Liver (tissue), 3 donors: ENCODE measurements around the gene SEMA5A.

Experiments
- ATF3 ChIP-seq: IDR thresholded peaks from 2 replicates; pipeline ENCODE4 v1.6.1; 2016; ENCODE audit warnings: antibody characterized with exemption
- CTCF ChIP-seq: fragments of 150-350 bp; IDR thresholded peaks from 2 replicates; pipeline ENCODE4 v1.5.1; 2017; ENCODE audit warnings: improper control_type of control experiment, low read depth, low read length; ENCODE audit not compliant: missing input control
- EGR1 ChIP-seq, 2 donors: IDR thresholded peaks; 2 replicates each; pipeline ENCODE4 v1.6.1; 2016 to 2018; ENCODE audit warnings: antibody characterized with exemption in 2 of 2, low read depth in 2 of 2
- GABPA ChIP-seq, 2 donors: IDR thresholded peaks in 1 of 2; conservative IDR thresholded peaks in 1 of 2; 2 replicates each; pipeline ENCODE4 v1.6.1; 2016; ENCODE audit warnings: antibody characterized with exemption in 2 of 2, mild to moderate bottlenecking in 1 of 2, moderate library complexity in 1 of 2
- HNF4G ChIP-seq: IDR thresholded peaks from 2 replicates; pipeline ENCODE4 v1.6.1; 2016; ENCODE audit warnings: antibody characterized with exemption
- JUND ChIP-seq, 2 donors: IDR thresholded peaks; 2 replicates each; pipeline ENCODE4 v1.6.1; 2016; ENCODE audit warnings: antibody characterized with exemption in 2 of 2
- MAX ChIP-seq: IDR thresholded peaks from 2 replicates; pipeline ENCODE4 v1.6.1; 2016; ENCODE audit warnings: antibody characterized with exemption
- NR2F2 ChIP-seq: IDR thresholded peaks from 2 replicates; pipeline ENCODE4 v1.6.1; 2016; ENCODE audit warnings: antibody characterized with exemption
- RAD21 ChIP-seq, 2 donors: IDR thresholded peaks; 2 replicates each; pipeline ENCODE4 v1.6.1; 2016; ENCODE audit warnings: antibody characterized with exemption in 2 of 2, mild to moderate bottlenecking in 2 of 2
- REST ChIP-seq: IDR thresholded peaks from 2 replicates; pipeline ENCODE4 v1.6.1; 2016; ENCODE audit warnings: antibody characterized with exemption, mild to moderate bottlenecking
- TAF1 ChIP-seq: conservative IDR thresholded peaks from 2 replicates; pipeline ENCODE4 v1.6.1; 2016; ENCODE audit warnings: antibody characterized with exemption, mild to moderate bottlenecking
- YY1 ChIP-seq: IDR thresholded peaks from 2 replicates; pipeline ENCODE4 v1.6.1; 2016; ENCODE audit warnings: antibody characterized with exemption, mild to moderate bottlenecking
- ZBTB33 ChIP-seq: IDR thresholded peaks from 2 replicates; pipeline ENCODE4 v1.6.1; 2016; ENCODE audit warnings: antibody characterized with exemption
- donor health status: healthy.
- donor health status: healthy.

- TF ChIP-seq CTCF (no peak), EGR1 (IDR thresholded peaks at IDR 0.05; ENCODE audit: low read depth in 2 of 2) (no peak), YY1 (no peak), GABPA (IDR thresholded peaks at IDR 0.05 in 1 of 2, conservative IDR thresholded peaks at IDR 0.05 in 1 of 2) (no peak), MAX (no peak), NR2F2 (no peak), REST (no peak), ATF3 (no peak), RAD21 (IDR thresholded peaks at IDR 0.05) (no peak), TAF1 (no peak), JUND (IDR thresholded peaks at IDR 0.05) (no peak), HNF4G (no peak), ZBTB33 (no peak)
Measured at GRCh38 chr5:9444346-9444745, 101.5 kb downstream of the SEMA5A start.
